GM12872 (cell line): Measurements from ENCODE around the gene E2F7.

ENCODE experiments used
- CTCF ChIP-seq: IDR thresholded peaks from 3 replicates; pipeline ENCODE4 v1.5.1; 2011; ENCODE audit warnings: low read depth, mild to moderate bottlenecking, low read length, moderate library complexity; ENCODE audit not compliant: insufficient read depth

E2F7 gene

GRCh38 chr12:77033658-77034536 is 31.5 kb downstream of the E2F7 start:
- no peak for TF ChIP-seq CTCF

- TF ChIP-seq CTCF = no peak
Observed at GRCh38 chr12:77032406-77032805, 33.0 kb downstream of the E2F7 start.

- TF ChIP-seq CTCF = no peak
Observed at GRCh38 chr12:77031745-77032144, 33.6 kb downstream of the E2F7 start.

GRCh38 chr12:77025782-77026314 is 39.5 kb downstream of the E2F7 start:
- TF ChIP-seq CTCF = no peak

- no peak for TF ChIP-seq CTCF
Observed at GRCh38 chr12:77023501-77023900, 41.9 kb downstream of the E2F7 start.

- no peak for TF ChIP-seq CTCF
Observed at GRCh38 chr12:77019920-77020319, 45.4 kb downstream of the E2F7 start.

- no peak for TF ChIP-seq CTCF
Observed at GRCh38 chr12:77016606-77017005, 48.8 kb downstream of the E2F7 start.
